NB4 (cell line): ENCODE measurements around the gene CCDC34.

Source experiments
- CTCF ChIP-seq: IDR thresholded peaks from one replicate; pipeline ENCODE4 v1.5.1; 2012; ENCODE audit warnings: low read depth, low read length
- MAX ChIP-seq: IDR thresholded peaks from 2 replicates; pipeline ENCODE4 v1.6.1; 2011; ENCODE audit warnings: low read depth, low read length
- MYC ChIP-seq: IDR thresholded peaks from 2 replicates; pipeline ENCODE4 v1.6.1; 2011; ENCODE audit warnings: low read depth, low read length
- POLR2A ChIP-seq: IDR thresholded peaks from 2 replicates; pipeline ENCODE4 v1.6.1; 2011; ENCODE audit warnings: mild to moderate bottlenecking; ENCODE audit not compliant: insufficient read length; ENCODE audit errors: extremely low read depth

- TF ChIP-seq CTCF (no peak), MAX (no peak), POLR2A (no peak), MYC (no peak)
Measured at GRCh38 chr11:27295928-27296327, 67.1 kb downstream of the CCDC34 start.
